GM18858 (cell line): ENCODE measurements around the gene SMYD5.
"Not testable (repeated sequence)": the region's sequence is repeated elsewhere in the genome, so short reads cannot be mapped to it uniquely, and the experiment has no call there.

Experiments used
- ATAC-seq: cut with Tn5 transposase; IDR thresholded peaks from one replicate; pipeline ENCODE4 v1.9.1; 2021; ENCODE audit not compliant: unreplicated experiment

The SMYD5 gene

DNA sequence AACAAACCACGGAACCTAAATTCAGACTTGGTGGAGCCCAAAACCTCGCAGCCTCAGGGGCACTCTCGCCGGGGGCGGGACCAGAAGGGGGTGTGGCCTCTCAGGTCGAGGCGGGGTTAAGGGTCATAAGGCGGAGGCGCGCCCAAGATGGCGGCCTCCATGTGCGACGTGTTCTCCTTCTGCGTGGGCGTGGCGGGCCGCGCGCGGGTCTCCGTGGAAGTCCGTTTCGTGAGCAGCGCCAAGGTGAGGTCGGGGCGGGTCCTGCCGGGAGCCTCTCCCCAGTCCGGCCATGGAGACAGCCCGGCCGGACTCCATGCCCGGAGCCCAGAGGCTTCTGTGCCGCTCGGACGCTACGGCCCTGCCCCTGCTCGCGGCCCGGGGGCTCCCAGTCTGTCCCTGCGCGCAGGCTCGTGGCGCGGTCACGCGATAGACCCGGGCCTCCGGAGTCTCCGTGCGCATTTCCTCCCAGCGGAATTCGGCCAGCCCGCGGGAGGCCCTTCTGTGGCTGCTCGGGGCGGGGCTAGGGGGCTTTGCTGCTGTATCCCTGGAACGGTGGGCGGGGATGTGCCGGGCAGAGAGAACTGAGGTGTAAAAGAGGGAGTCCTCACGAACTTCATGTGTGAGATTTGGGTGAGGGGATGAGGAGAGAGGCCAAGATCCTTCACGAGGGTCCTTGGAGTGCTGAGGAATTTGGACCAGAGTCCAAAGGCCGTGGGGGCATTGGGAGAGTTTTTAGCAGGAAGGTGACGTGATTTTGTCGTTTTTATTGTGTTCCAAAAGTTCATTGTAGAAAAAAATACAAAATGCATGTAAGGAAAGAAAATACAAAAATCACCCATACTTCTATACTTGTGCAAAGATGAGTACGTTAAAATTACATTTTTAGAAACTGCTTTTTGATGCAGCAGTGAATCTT is at the start of gene SMYD5:
TSS of gene SMYD5 (plus strand) at position 126 of the 916 bp plus-strand sequence. CDS start at position 148, 22 bp downstream.
- ATAC-seq: peak; percentile 76

DNA sequence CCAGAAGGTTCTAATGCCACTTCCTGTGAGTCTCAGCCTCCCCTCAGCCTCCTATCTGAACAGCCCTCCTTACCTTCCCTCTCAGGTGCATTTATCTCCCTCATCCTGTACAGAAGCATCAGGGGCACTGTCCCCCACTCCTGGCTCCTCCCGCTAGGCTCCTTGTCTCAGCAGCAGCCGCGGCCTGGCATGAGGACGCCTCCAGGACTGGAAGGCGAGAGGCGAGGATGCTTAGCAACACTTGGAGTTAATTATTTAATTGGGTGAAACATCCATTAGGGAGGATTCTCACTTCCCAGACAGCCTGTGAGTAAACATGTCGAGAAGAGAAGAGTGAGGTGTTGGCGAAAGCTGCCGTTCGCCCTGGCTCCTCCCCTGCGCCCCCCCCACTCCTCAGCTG is 48.1 kb upstream of the SMYD5 start:
- not testable (repeated sequence) for ATAC-seq

DNA sequence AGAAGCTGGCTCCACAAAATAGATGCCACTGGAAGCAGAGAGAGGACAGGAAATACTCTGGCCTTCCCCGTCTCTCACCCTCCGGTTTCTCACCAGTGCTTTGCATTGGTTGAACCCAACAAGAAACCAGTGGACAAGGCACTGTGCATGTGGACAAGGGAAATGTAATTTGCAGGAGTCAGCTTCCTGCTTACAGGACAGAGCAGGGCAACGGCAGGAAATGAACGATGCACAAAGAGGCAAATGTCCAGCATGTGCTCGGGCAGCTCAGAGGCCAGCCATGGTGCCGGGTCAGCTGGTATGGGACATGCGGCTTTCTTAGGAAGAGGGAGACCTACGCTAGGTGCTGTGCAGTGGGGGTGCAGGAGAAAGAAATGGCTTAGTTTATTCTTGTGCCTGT is 47.2 kb upstream of the SMYD5 start:
- ATAC-seq: not testable (repeated sequence)

DNA sequence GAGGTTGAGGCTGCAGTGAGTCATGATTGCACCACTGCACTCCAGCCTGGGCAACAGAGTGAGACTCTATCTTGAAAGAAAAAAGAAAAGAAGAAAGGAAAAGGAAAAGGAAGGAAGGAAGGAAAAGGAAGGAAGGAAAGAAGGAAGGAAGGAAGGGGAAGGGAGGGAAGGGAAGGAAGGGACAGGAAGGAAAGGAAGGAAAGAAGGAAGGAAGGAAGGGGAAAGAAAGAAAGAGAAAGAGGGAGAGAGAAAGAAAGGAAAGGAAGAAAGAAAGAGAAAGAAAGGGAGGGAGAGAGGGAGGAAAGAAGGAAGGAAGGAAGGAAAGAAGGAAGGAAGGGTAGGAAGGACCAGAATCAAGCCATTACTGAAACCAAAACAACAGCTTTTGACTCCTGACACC is 45.7 kb upstream of the SMYD5 start:
- not testable (repeated sequence) for ATAC-seq

DNA sequence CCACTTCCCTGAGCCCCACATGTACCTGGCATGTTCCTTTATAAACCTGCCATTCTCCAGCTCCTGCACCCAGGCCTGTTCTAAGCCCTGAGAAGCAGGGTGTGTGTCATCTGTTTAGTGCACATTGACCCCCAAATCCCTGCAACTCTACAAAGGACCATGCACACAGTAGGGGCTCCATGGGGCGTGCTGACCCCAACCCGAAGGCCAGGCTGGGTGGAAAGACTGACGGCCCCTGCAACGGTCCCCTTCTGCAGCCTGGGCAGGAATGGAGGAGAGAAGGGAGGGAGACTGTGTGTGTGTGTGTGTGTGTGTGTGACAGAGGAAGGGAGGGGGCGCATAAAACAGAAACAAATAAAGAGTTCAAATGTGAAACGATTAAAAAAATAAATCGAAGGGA is 43.7 kb upstream of the SMYD5 start:
- not testable (repeated sequence) for ATAC-seq

DNA sequence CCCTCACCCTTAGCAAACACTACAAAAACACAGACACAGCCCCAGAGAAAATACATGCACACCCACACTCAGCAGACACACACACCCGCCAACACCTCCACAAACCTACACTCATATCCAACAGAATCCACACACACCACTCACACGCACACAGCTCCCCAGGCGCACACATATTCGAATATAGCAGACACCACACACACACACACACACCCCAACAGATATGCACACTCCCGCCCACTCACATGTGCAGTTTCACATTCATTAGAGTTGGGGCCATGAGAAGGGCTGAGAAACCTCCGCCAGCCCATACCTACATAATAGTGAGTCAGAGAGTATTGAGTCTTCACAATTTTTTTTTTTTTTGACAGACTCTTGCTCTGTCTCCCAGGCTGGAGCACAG is 41.1 kb upstream of the SMYD5 start:
- no peak for ATAC-seq

DNA sequence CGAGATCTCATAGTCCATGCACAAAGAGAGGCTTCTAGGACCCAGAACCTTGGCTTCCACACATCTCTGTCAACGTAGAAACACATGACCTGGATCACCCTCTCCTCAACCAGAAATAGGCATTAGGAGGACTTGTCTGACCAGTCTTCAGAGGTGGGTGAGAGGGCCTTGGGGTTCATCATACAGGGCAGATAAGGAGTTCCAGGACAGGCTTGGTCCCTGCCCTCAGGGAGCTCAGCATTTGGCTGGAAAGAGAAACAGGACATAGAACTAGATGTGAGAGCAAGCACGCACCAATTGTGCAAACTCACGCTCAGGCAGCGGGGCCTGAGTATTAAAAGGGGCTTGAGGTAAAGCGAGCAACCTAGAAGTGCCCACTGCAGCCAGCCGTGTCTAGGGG is 40.3 kb upstream of the SMYD5 start:
- ATAC-seq: no peak

DNA sequence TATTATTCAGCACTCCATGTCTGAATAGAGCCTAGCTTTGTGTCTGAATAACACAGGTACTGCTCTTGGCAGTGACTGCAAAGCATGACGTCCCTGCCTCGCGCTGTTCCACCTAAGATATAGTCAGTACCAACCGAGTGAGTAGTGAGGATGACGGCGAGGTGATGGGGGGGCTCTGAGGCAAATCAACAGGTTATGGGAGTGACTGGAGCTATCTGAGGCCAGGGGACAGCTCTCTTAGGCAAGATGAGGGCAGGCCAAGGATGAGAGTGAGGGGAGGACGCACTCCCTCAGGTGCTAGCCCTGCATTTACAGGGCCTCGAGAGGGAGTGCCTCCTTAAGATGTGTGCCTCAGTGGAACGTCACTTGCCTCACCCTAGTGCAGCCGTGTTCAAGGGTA is 39.8 kb upstream of the SMYD5 start:
- ATAC-seq: no peak

DNA sequence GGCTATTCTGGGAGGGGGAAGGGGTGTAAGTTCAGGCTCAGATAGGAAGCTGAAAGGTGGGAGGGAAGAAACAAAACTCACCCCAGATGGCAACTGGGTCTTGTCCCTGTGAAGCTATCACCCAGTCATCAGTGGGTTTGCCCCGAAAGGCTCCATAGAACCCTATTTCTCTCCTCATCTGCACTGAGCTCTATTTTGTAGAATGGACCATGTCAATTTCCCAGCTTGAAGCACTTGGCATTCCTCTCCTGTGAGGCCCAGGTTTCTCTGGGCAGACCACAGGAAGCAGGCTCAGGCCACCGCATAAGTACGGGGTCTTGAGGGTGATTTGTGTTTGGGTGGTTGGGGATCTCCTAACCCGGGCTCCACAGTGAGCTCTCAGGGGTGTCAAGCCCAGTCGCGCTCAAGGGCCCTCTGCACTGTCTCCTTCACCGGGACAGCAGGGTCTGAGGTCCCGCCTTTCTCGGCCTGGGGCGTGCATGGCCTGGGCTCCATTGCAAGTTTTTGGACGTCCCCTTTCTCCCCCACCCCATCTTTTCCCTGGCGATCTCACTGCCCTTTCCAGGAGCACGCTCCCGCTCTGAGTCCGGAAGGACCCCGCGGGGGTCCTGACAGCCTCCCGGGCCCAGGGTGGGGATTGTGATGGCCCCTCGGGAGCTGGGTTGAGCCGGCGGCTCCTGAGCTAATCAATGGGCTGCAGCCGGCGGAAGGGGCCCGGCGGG is 38.9 kb upstream of the SMYD5 start:
- ATAC-seq: no peak

DNA sequence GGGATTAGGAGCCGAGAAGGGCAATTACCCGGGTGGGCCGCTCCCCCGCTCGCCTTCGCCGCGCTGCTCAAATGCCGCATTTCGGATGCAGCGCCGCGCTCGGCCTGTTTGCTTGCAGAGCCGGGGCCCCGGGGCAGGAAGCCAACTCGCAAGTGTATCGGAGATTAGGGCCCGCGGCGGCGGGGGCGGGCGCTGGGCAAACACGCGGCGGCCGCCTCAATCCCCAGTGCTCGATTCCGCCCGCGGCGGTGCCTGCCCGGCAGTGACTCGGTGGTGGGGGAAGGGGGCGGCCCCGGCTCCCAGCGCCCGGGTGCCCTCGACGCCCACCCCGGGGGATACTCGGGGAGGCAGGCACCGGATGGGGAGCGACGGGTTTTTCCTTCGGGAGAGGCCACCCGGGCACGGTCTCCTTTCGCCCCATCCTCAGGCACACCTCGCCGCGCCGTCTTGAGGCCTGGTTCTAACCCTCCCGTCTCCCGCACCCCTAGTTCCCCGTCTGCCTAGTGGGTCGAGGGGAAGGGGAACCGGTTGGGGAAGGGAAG is 38.3 kb upstream of the SMYD5 start:
- no peak for ATAC-seq

DNA sequence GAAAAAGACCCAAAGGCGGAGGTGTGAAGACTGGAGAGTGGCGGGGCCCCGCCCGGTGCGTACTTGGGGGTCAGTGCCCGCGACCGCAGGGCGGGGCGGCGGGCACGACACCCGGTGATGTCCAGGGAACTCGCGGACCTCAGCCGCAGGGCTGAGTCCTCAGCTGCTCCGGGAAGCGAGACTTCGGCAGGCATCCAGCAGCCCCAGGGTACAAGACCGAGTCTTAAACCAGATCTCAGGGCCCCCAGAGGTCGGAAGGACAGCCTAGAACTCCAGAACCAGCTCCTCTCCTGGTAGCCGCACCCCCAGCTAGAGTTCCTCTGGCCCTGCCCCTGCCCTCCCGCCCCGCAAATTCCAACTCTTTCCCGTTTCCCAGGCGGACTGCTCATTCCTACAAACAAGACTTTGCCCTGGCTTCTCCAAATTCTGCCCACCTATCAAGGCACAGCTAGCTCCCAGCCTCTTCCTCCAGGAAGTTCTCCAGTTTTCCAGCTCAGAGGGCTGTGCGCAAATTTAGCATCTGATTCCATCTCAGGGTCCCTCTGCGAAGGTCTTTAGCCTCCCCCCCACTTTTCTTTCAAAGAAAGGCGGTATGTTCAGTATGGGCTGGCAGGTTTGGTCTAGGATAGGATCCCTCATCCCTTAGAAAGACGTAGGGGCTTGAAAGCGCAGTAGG is 37.7 kb upstream of the SMYD5 start:
- no peak for ATAC-seq

DNA sequence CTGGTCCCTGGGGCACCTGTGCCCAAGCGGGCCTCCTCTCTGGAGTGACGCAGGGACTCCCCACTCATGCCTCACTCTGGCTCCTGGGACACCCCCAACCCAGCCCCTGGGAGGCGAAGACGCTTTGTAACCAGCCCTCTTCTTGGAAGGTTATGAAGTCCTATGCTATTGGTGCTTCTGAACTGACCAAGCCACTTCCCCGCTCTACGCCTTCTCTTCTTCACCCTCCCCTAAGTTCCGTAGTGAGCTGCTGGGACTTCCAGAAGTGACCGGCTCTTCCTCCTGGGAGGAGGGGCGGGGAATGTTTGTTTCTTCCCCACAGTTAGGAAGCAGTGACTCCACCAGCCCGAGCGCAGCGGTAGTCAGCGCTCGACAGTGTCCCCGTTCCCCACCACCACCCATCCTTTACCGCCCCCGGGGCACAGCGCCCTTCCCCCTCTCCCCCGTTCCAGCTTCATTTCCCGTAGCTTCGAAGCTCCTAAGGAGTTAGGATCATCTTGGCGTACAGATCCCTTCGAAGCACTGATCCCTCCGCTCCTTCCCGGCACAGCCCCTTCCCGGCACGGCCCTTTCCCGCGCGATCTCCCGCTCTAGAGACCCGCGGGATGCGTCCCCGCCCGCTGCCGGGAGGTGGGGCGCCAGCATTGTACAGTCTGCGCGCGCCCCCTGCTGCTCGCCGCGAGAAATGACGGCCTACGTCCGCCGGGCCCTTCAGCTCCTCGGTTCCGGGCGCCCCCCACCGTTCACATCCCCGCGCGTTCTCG is 37.0 kb upstream of the SMYD5 start:
- peak; percentile 74 for ATAC-seq

DNA sequence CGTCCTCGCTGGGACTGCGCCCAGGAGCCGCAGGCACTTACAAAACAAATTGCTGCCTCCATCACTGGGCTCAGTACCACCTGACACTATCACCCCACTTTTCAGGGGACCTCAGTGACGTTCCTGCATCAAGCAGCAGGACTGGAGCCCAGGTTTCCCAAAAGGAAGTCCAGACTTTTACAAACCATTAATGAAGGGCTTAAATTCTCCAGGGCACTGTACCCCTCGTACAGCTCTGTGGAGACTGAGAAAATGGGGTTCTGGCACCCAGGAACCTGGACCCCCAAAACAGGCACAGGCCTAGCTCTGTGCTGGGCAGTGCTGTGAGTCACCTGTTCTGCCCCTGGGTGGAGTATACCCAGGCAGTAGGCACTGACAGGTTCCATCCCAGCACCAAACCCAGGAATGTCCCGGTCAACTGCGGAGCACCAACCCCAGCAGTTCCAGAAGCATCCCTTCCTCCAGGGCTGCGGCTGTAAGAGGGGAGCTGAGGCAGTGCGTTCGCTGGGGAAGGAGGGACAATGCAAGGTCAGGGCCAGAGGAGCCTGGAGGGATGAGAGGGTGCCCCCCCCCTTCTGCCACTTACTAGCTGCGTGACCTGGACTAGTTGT is 36.3 kb upstream of the SMYD5 start:
- ATAC-seq: no peak

DNA sequence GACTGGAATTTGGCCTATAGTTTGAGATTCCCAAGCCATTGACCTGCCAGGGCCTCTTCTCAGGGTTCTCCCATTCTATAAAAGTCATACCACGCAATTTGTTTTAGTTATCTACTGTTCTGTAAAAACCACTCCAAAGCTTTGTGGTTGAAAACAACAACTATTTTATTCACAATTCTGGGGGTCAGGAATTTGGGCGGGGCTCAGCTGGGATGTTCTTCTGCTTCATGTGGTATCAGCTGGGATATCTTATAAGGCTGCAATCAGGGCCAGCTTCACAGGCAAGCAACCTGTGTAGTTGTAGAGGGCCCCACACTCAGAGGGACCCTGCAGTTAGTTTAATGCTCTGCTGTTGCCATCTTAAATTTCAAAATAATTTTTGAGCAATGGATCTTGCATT is 28.1 kb upstream of the SMYD5 start:
- no peak for ATAC-seq

DNA sequence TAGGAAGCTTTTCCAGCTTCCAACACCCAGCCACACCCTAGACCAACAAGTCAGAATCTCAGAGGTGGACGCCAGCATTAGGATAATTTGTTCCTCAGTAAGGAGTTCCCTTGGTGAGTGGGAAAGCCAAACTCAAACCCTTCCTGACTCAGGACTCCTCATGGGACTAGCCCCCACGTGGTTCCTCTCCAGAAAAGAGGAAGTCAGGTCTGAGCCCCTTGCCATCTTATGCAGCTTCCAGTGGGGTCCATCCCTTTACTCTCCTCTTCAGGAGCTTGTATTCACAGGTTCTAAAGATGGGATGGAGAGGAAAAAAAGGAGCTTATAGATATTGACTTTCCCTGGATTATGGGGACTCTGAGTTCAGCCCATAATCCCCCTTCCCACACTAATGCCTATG is 26.5 kb upstream of the SMYD5 start:
- ATAC-seq: no peak

DNA sequence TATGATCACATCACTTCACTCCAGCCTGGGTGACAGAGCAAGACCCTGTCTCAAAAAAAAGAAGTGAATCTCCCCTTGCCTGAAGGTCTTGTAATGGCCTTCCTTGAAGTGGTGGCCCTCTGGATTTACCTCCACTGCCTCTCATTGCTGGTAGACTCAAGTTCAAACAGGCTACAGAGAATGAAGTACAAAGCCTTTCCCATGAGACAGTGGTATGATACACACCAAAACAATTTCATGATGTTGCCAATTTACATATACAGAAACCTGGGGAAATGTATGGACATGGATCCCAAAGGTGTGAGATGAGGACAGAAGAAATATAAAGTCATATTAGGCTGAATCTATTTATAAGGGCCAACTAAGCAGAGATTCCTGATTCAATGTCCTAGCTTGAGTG is 16.5 kb upstream of the SMYD5 start:
- no peak for ATAC-seq

DNA sequence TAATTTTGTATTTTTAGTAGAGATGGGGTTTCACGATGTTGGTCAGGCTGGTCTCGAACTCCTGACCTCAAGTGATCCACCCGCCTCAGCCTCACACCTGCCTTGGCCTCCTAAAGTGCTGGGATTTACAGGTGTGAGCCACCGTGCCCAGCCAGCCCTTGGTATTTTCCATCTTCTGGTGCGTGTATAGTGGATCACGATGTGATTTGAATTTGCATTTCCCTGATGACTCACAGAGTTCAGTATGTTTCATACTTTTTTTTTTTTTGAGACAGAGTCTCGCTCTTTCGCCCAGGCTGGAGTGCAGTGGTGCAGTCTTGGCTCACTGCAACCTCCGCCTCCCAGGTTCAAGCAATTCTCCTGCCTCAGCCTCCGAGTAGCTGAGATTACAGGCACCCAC is 13.8 kb upstream of the SMYD5 start:
- not testable (repeated sequence) for ATAC-seq

DNA sequence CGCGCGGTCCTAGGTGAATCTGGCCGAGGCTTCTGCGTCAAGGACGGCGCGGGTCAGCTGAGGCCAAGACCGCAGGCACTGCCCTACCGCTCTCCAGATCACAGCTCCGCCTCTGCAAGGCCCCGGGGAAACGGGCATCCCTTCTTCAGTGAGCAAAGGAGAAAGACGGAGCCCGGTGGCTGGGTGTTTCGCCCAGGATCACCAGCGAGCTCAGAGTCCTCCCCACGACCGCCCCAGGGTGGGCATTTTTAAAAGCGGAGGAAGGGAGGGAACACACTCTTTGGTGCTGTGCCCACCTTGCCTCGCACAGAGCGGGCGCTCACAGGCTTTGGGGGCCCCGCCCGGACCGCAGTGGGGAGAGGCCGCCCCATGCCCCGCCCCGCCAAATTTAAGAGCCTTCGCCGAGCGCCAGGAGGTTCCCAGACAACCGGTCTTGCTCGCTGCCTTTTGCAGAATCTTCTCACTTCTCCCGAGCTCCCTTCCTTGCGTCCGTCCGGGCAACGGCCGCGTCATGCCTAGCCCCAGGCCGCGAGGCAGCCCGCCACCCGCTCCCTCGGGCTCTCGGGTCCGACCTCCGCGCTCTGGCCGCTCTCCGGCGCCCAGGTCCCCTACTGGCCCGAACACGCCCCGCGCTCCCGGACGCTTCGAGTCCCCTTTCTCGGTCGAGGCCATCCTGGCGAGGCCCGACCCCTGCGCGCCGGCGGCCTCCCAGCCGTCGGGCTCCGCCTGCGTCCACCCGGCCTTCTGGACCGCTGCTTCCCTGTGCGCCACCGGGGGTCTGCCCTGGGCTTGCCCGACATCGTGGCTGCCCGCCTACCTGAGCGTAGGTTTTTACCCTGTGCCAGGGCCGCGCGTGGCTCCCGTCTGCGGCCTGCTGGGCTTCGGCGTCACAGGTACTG is 11.6 kb upstream of the SMYD5 start, which contains the start of gene NOTO:
TSS of gene NOTO (plus strand) at position 419 of the 899 bp plus-strand sequence. CDS start at position 512, 93 bp downstream.
- no peak for ATAC-seq

DNA sequence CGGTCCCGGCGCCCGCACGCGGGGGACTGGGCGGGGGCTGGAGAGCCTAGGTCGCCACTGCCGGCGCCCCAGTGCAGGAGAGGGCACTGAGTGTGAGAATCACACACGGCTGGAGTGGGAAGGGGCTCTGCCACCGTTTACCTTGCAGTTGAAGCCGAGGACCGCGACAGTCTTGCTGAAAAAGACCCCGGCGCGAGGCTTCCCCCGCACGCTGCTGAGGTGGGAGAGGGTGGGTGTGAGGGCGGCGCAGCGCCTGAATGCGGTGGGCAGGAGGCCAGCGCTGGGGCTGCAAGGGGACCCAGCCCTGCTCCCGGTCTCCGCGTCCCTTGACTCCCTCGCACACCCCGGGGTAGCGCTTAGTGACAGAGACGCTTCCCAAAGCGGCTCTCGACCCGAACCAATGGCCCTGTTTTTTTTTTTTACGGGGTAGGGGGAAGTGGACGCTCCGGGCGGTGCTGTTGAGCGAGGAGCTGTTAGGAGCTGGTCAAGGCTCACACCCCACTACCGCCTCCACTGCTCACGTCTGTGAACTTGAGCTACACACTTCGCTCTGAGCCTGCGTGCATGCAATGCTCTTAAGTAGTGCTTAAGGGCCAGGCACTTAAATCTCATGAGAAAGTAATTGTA is 10.9 kb upstream of the SMYD5 start:
- no peak for ATAC-seq
